NCI-H82 (cell line): Measurements from ENCODE around the gene GJA8.
A peak's percentile ranks its signal among the peaks of the same experiment; 100 is the strongest.
"Not testable (repeated sequence)": the region's sequence is repeated elsewhere in the genome, so short reads cannot be mapped to it uniquely, and the experiment has no call there.

ENCODE experiments used
- DNase-seq: peaks from one replicate; lab custom pipeline; 2025; lab: John Stamatoyannopoulos, UW

GJA8 gene

GRCh38 chr1:147927689-147928088 is 25.1 kb downstream of the GJA8 start:
- DNase-seq, result not testable (repeated sequence)

- DNase-seq, result peak; percentile 94
Observed at GRCh38 chr1:147928236-147929132, 25.9 kb downstream of the GJA8 start, which contains the start of gene GPR89B. TSS of gene GPR89B (plus strand) at chr1:147928420. CDS start at chr1:147928537, 117 bp downstream.

DNA sequence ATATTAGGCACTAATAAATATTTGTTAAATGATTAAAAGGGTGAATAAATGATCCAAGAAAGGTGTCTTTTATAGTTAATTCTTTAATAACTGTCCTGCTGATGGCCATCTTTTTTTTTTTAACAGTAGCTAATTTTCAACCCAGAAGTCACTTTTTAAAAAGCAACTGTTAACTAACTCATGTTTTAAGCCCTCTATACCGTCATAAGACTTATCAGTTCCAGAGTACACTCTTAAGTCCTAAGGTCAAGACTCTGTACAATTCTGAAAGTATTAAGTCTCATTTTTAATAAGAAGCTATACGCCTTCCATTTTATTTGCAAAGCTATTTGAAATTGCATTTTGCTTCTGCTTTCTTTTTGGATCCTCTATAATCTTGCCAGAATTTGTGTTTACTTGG is 28.5 kb downstream of the GJA8 start:
- not testable (repeated sequence) for DNase-seq

DNA sequence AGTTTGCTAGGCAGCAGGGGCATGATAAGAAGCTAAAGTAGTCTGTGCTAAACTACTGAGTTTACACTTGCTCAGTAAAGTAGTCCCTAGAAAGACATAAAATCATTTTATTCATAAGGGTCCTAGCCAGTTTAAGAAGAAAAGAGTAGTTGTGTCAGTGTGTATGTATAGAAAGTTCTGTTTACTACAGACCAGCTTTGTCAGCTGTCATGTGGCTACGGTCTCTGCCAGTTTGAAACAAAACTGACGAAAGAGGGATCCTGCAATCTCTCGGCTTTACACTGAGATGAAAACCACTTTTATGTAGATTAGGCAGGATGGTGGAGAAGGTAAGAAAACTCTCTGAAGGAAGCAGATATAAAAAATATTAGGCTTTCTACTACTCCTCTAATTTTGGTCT is 32.7 kb downstream of the GJA8 start:
- not testable (repeated sequence) for DNase-seq

DNA sequence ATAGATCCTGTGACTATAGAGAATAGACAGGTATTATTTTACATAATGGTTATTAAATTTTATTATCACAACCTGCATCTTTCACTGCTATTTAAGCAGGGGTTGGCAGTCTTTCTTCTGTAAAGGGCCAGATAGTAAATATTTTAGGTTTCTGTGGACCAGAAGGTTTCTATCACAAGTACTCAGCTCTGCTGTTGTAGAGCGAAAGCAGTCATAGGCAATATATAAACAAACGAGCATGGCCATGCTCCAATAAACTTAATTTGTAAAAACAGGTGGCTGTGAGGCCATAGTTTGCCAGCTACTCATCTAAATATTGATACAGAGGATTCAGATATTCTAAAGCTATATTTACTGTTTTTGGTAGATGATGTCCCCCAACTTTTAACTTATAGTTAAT is 37.9 kb downstream of the GJA8 start:
- not testable (repeated sequence) for DNase-seq

DNA sequence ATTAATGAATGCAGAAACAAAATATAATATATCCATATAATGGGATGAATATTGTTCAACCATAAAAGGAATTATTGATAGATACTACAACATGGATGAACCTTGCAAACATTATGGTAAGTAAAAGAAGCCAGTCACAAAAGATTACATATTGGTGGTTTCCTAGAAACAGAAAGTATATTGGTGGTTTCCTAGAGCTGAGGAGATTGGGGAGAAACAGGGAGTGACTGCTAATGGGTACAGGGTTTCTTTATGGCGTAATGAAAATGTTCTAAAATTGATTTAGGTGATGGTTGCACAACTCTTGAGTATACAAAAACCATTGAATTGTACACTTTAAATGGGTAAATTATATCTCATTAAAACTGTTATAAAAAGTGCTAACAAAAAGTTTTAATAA is 40.0 kb downstream of the GJA8 start:
- DNase-seq, result not testable (repeated sequence)

GRCh38 chr1:147949517-147949916 is 46.9 kb downstream of the GJA8 start:
- DNase-seq, result not testable (repeated sequence)
